HG03139 (cell line): ENCODE data around the gene RSRC2.
"Not testable (repeated sequence)": the region's sequence is repeated elsewhere in the genome, so short reads cannot be mapped to it uniquely, and the experiment has no call there.

ENCODE experiments used
- ATAC-seq: cut with Tn5 transposase; IDR thresholded peaks from one replicate; pipeline ENCODE4 v1.9.1; 2021; ENCODE audit not compliant: unreplicated experiment

The RSRC2 gene

DNA sequence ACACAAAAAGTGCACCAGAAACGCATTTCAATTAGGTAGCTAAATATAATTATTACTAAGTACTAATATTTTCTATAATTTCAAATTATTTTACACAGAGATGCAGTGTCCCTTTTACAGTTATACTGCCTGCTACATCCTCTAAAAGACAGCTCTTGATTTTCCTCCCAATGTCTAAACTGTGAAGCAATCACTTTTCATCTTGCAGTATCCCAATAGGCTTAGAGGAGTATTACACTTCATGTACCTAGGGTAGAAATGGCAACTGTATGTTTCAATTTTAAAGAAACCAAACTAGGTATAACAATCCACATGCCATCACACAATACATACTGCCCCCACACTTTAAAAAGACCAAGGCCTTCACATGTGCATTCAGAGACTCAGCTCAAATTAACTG is 7.3 kb downstream of the RSRC2 start:
- no peak for ATAC-seq

- no peak for ATAC-seq
Observed at GRCh38 chr12:122518908-122519307, 7.8 kb downstream of the RSRC2 start.

GRCh38 chr12:122517877-122518276 is 8.9 kb downstream of the RSRC2 start:
- no peak for ATAC-seq

DNA sequence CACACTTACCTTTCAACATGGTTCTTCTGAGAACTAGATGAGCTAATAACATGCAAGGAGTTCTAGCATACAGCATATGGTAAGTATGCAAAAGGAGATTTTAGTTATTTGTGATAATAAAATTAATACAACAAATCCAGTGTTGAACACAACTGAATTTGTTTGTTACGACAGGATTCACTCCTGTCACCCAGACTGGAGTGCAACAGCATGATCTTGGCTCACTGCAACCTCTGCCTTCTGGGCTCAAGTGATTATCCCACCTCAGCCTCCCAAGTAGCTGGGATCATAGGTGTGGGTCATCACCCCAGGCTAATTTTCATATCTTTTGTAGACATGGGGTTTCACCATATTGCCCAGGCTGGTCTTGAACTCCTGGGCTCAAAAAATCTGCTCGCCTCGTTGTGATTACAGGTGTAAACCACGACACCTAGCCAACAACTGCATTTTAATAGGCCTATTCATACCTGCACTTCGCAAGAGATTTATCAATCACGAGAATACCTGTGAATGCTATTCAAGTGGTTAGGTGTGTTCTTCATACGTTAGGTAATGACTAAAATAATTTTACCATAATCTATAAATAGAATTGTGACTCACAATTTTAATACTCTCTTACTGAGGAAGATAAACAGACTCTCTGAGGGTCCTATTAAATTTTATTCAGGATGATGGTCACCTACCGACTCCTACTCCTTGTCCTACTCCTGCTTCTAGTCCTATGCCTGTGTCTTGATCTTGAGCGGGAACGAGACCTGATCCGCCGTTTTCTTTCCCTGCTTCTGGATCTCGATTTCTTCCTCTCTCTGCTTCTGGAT is 10.0 kb downstream of the RSRC2 start:
- no peak for ATAC-seq

- no peak for ATAC-seq
Observed at GRCh38 chr12:122515275-122515674, 11.5 kb downstream of the RSRC2 start.

DNA sequence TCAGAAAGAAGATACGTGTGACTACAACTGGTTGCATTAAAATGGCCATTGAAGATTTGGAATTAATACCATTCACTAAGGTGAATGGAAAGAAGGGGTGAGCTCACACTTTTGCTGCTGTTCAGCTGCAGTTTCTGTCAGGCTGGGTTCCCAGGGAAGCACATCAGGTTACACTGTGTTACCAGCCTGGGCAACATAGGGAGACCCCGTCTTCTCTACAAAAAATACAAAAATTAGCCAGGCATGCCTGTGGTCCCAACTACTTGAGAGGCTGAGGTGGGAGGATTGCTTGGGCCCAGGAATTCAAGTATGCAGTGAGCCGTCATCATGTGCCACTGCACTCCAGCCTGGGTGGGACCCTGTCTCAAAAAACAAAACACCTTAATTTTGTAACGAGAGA is 13.1 kb downstream of the RSRC2 start:
- ATAC-seq, result no peak

- not testable (repeated sequence) for ATAC-seq
Observed at GRCh38 chr12:122513028-122513427, 13.7 kb downstream of the RSRC2 start.

- no peak for ATAC-seq
Observed at GRCh38 chr12:122508163-122508562, 18.6 kb downstream of the RSRC2 start.

GRCh38 chr12:122506393-122506938 is 20.3 kb downstream of the RSRC2 start:
- no peak for ATAC-seq

- ATAC-seq, result no peak
Observed at GRCh38 chr12:122505419-122506051, 21.2 kb downstream of the RSRC2 start.

DNA sequence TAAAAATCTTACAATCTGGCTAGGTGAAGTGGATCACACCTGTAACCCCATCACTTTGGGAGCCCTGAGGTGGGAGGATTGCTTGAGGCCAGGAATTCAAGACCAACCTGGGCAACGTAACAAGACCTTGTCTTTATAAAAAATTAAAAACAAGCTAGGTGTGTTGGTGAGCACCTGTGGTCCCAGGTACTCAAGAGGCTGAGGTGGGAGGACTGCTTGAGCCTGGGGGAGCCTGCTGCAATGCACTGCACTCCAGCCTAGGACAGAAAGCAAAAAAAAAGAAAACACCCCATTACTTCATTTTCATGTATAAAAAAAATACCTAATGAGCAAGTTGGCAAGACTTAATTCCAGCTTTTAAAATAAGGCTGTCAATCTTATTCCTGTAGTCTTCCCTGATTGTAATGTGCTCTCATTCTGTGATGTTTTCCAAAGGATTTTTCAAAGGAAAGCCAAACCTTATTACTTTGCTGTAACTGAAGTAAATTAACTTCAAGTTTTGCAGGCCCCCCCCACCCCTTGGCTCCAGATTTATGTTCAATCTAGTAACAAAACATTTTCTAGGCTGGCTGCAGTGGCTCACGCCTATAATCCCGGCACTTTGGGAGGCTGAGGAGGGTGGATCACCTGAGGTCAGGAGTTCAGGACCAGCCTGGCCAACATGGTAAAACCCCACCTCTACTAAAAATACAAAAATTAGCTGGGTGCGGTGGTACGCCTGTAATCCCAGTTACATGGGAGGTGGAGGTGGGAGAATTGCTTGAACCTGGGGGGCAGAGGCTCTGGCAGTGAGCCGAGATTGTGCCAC is 22.7 kb downstream of the RSRC2 start:
- no peak for ATAC-seq

GRCh38 chr12:122503147-122503751 is 23.5 kb downstream of the RSRC2 start:
- no peak for ATAC-seq

DNA sequence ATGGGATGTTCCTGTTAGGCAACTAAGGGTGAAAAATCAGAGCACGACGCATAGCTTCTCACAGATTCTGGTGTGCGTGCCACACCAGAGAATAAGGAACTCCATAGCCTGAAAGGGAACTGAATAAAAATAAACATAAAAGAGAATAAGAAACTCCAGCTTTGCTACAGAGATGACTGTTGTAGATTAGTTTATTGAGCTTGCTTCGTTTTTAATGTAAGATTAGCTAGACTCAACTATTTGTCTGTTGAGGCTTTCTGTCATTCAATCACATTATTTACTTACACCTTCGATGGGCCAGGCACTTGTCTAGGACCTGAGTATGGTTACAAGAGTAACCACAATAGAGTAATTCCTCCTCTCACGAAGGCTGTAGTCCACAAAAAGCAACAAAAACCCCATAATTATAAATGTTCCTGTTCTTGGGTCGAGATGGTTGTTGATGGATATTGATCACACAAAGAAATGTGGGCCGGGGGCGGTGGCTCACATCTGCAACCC is 25.2 kb downstream of the RSRC2 start:
- ATAC-seq, result no peak

DNA sequence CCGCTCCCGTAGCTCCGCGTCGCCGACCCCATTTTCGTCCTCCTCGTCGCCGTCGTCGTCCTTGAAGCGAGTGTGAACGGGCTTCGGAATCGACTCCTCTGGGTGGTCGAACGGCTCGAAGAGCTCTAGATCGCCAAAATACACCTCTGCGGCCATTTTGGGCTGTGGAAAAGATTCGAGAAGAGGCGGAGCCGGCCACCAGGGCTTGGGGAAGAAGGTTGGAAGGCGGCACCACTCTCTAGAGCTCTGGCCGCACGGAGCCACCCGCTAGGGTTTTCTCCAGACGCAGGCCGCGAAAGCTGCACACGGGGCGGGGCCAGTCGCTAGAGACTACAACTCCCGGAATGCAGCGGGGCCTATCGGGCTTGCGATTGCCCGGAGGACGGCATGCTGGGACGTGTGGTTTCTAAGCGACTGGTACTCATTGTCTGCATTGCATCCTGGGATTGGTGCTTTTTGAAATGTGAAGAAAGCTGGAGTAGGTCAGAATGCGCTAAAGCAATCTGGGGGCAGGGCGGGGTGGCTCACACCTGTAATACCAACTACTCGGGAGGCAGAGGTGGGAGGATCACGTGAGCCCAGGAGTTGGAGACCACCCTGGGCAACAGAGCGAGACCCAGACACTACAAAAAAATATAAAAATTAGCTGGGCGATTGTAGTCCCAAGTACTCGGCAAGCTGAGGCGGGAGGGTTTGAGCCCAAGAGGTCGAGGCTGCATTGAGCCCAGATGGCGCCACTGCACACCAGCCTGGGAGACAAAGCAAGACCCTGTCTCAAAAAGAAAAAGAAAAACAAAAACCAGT is 25.8 kb downstream of the RSRC2 start, which contains the start of gene ZCCHC8:
ZCCHC8 (minus strand) TSS at position 248 of the 804 bp plus-strand sequence; CDS start at position 156, 92 bp downstream.
- ATAC-seq, result peak; percentile 88

DNA sequence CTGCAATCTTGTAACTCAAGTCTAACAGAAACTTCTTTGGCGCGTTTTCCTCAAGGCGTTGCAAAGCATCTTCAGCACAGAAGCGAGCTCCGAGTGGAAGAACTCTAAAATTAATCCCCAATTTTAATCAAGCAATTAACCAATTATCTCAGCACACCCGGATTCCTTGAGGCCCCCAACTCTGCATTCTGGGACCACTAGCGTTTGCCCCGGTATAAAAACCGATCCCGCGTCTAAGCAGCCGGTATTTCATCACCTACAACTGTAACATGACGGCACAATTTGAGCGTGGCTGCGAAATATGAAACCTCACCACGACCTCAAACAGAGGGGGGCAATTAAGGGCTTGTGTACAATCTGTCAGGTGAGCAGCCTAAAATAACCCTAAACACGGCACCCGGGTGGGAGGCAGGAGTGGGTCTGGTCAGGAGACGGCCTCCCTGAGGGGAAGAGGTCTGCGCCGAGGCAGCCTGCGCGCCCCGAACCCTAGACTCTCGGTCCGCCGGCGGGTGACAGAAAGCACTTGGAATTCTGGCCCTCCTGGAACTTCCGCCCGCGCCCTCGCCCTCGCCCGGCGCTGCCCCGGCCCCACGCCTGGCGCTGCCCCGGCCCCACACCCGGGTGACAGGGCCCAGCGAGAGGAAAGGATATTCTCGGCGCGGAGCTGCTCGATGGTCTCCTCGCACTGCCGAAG is 26.6 kb downstream of the RSRC2 start:
- ATAC-seq, result peak; percentile 6

GRCh38 chr12:122495258-122495657 is 31.5 kb downstream of the RSRC2 start:
- ATAC-seq, result no peak

- not testable (repeated sequence) for ATAC-seq
Observed at GRCh38 chr12:122493222-122493621, 33.5 kb downstream of the RSRC2 start.

DNA sequence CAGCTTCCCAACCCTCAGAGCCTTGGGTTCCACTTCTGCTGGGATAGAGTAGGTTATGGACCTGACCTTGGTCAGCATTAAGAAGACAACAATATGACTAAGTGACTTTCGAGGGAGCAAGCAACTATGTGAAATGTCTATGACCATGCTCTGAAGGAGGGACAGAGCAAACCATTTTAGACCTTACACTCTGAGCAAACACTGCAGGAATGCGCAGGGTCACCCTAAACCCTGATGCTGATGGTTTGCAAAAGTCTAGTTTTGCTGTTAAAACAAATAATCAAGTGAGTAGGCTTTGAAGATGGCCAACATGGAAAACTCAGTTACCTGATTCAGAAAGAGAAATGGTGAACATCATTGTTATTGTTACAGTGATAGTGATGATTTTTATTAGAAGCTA is 34.7 kb downstream of the RSRC2 start:
- ATAC-seq, result no peak

- ATAC-seq, result no peak
Observed at GRCh38 chr12:122489038-122489437, 37.7 kb downstream of the RSRC2 start.
